ENCODE measurements around the gene MEN1. TPM values are rescaled to one million over a fixed set of nuclear protein-coding genes. Genes with fewer than 3 reads are reported as not detected.
A peak's percentile ranks its signal among the peaks of the same experiment; 100 is the strongest.

The MEN1 gene
- 17.2 TPM for total RNA-seq

GRCh38 chr11:64810271-64810890 is at the start of gene MEN1:
Gene MEN1 (minus strand): TSS chr11:64810551. CDS start chr11:64810109, 442 bp downstream.
- DNase-seq: peak; percentile 98

- DNase-seq: no peak
Measured at GRCh38 chr11:64859542-64860414, 49.4 kb upstream of the MEN1 start.

- no peak for DNase-seq
Measured at GRCh38 chr11:64858467-64859263, 48.3 kb upstream of the MEN1 start.

GRCh38 chr11:64857485-64857884 is 47.1 kb upstream of the MEN1 start:
- no peak for DNase-seq

GRCh38 chr11:64856382-64857227 is 46.3 kb upstream of the MEN1 start:
- DNase-seq: no peak

GRCh38 chr11:64855596-64856304 is 45.4 kb upstream of the MEN1 start:
- DNase-seq: no peak

GRCh38 chr11:64854534-64855502 is 44.5 kb upstream of the MEN1 start:
- DNase-seq: no peak

- DNase-seq: no peak
Measured at GRCh38 chr11:64854157-64854533, 43.8 kb upstream of the MEN1 start.

GRCh38 chr11:64853709-64854108 is 43.4 kb upstream of the MEN1 start:
- DNase-seq: no peak

- DNase-seq: no peak
Measured at GRCh38 chr11:64852804-64853509, 42.6 kb upstream of the MEN1 start.

GRCh38 chr11:64851831-64852351 is 41.5 kb upstream of the MEN1 start:
- DNase-seq: no peak

GRCh38 chr11:64850979-64851567 is 40.7 kb upstream of the MEN1 start:
- DNase-seq: no peak

- no peak for DNase-seq
Measured at GRCh38 chr11:64849598-64850356, 39.4 kb upstream of the MEN1 start.

GRCh38 chr11:64848826-64849597 is 38.7 kb upstream of the MEN1 start:
- no peak for DNase-seq

GRCh38 chr11:64848214-64848825 is 38.0 kb upstream of the MEN1 start:
- DNase-seq: no peak

- DNase-seq: peak; percentile 74
Measured at GRCh38 chr11:64846998-64847666, 36.8 kb upstream of the MEN1 start.
